ENCODE measurements around the gene TMEM169.

- TF ChIP-seq CTCF (IDR thresholded peaks at IDR 0.05) (no peak), POLR2A (IDR thresholded peaks at IDR 0.05) (no peak), EP300 (IDR thresholded peaks at IDR 0.05) (no peak), POLR2AphosphoS5 (IDR thresholded peaks at IDR 0.05) (no peak)
These were observed 2.8 kb downstream of the TMEM169 start for GRCh38 chr2:216084547-216084946.
